IgD-negative memory B cell (primary cell): ENCODE data around the gene RASSF5. TPM values are rescaled to one million over a fixed set of nuclear protein-coding genes. Genes with fewer than 3 reads are reported as not detected.

ENCODE experiments used
- H3K27ac Mint-ChIP-seq, 3 donors: one replicate each; pipeline ENCODE4 v1.8.0; 2020 to 2022; ENCODE audit warnings: mild to moderate bottlenecking in 3 of 3, mixed read lengths in 3 of 3, moderate library complexity in 1 of 3
- H3K27me3 Mint-ChIP-seq: one replicate; pipeline ENCODE4 v1.8.0; 2021; ENCODE audit warnings: mixed read lengths
- H3K36me3 Mint-ChIP-seq: one replicate; pipeline ENCODE4 v1.8.0; 2020; ENCODE audit warnings: mild to moderate bottlenecking, mixed read lengths
- H3K4me1 Mint-ChIP-seq, 3 donors: one replicate each; pipeline ENCODE4 v1.8.0; 2020 to 2022; ENCODE audit warnings: mixed read lengths in 3 of 3, mild to moderate bottlenecking in 1 of 3
- H3K4me3 Mint-ChIP-seq, 4 donors: one replicate each; pipeline ENCODE4 v1.8.0; 2020 to 2022; ENCODE audit warnings: mild to moderate bottlenecking in 4 of 4, mixed read lengths in 4 of 4, moderate library complexity in 3 of 4
- H3K9me3 Mint-ChIP-seq, 3 donors: one replicate each; pipeline ENCODE4 v1.8.0; 2020 to 2021; ENCODE audit warnings: mixed read lengths in 3 of 3, mild to moderate bottlenecking in 1 of 3
- polyA plus RNA-seq: library from polyadenylated mRNA; unstranded; fragments of 300-500 nt; fragmentation: Illumina TruSeq; gene quantifications from one replicate; pipeline ENCODE4 v1.2.3, GENCODE V29; 2021

RASSF5 gene, protein sequence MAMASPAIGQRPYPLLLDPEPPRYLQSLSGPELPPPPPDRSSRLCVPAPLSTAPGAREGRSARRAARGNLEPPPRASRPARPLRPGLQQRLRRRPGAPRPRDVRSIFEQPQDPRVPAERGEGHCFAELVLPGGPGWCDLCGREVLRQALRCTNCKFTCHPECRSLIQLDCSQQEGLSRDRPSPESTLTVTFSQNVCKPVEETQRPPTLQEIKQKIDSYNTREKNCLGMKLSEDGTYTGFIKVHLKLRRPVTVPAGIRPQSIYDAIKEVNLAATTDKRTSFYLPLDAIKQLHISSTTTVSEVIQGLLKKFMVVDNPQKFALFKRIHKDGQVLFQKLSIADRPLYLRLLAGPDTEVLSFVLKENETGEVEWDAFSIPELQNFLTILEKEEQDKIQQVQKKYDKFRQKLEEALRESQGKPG
- 130 TPM for polyA plus RNA-seq

DNA sequence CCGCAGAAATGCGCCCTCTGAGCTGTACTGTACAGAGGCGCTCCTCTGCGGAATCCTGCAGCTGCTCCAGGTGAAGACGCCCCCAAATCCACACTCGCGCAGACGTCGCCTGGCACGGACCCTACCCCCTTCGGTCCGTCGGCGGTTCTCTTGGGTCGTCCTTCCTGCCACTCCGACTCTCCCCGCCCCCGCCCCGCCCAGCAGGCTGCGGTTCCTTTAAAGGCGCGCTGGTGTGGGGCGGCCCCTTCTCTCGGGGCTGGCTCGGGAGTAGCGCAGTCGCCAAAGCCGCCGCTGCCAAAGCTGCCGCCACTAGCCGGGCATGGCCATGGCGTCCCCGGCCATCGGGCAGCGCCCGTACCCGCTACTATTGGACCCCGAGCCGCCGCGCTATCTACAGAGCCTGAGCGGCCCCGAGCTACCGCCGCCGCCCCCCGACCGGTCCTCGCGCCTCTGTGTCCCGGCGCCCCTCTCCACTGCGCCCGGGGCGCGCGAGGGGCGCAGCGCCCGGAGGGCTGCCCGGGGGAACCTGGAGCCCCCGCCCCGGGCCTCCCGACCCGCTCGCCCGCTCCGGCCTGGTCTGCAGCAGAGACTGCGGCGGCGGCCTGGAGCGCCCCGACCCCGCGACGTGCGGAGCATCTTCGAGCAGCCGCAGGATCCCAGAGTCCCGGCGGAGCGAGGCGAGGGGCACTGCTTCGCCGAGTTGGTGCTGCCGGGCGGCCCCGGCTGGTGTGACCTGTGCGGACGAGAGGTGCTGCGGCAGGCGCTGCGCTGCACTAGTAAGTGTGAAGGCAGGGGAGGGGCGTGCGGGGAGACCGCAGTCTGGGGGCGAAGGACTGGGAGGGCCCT lies at the start of gene RASSF5:
TSS of gene RASSF5 (plus strand) at position 248 of the 846 bp plus-strand sequence. CDS start at position 320, 72 bp downstream.
- Mint-ChIP-seq H3K27ac (peak within 1 kb of the TSS in 2 of 3 donors; percentile 71 to 87), H3K27me3 (peaks cover 14% of the 10 kb centered on the region), H3K36me3 (no peaks in the 10 kb centered on the region), H3K4me3 (peak within 1 kb of the TSS; percentile 82 to 94 (median 91)), H3K4me1 (peaks cover 3 to 27% (median 13%) of the 10 kb centered on the region in 3 donors), H3K9me3 (no peaks in the 10 kb centered on the region)

DNA sequence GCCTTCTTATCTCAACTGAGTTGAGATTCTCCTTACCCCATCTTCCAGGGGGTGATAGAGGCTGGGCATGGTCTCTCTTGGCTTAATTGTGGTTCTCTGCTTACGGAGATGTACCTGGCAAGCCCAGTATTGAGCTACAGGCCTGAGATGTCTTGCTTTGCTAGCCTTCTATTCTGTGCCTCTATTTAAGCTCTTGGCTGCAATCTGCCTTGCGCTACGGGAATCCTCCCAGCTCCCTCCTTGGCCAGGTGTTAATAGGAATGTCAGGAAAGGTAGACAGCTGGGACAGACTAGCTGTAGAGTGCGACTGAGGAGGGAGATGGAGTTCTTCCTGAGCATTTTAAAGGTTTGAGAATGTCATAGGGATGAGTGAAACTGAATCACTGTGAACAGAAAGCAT lies 47.6 kb upstream of the RASSF5 start:
- H3K27me3 Mint-ChIP-seq = no peaks in the 10 kb centered on the region
- no peaks in the 10 kb centered on the region for H3K36me3 Mint-ChIP-seq
- H3K4me1 Mint-ChIP-seq = peaks cover 2 to 3% (median 2%) of the 10 kb centered on the region in 3 donors
- no peak overlapping the region for H3K27ac Mint-ChIP-seq
- H3K9me3 Mint-ChIP-seq = no peaks in the 10 kb centered on the region
- no peak overlapping the region for H3K4me3 Mint-ChIP-seq

DNA sequence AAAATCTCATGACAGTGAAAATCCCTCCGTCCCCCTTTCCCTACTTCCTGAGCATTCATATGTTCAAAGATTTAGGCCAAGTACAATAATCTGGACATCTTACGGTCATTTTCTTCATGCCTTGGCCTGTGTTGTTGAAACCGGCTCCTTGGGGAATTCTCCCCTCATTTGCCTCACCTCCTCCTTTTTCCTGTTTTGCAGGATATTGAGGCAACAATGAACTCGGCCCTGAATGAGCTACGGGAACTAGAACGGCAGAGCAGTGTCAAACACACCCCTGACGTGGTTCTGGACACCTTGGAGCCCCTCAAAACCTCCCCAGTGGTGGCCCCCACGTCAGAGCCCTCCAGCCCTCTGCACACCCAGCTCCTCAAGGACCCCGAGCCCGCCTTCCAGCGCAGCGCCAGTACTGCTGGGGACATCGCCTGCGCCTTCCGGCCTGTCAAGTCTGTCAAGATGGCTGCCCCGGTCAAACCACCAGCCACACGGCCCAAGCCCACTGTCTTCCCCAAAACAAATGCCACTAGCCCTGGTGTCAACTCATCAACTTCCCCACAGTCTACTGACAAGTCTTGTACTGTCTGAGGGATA lies 46.4 kb upstream of the RASSF5 start:
- H3K4me3 Mint-ChIP-seq = no peak overlapping the region
- H3K27ac Mint-ChIP-seq = peak overlapping the region in 1 of 3 donors; percentile 50
- no peaks in the 10 kb centered on the region for H3K9me3 Mint-ChIP-seq
- H3K27me3 Mint-ChIP-seq = no peaks in the 10 kb centered on the region
- peaks cover 5 to 6% (median 5%) of the 10 kb centered on the region in 3 donors for H3K4me1 Mint-ChIP-seq
- H3K36me3 Mint-ChIP-seq = no peaks in the 10 kb centered on the region

DNA sequence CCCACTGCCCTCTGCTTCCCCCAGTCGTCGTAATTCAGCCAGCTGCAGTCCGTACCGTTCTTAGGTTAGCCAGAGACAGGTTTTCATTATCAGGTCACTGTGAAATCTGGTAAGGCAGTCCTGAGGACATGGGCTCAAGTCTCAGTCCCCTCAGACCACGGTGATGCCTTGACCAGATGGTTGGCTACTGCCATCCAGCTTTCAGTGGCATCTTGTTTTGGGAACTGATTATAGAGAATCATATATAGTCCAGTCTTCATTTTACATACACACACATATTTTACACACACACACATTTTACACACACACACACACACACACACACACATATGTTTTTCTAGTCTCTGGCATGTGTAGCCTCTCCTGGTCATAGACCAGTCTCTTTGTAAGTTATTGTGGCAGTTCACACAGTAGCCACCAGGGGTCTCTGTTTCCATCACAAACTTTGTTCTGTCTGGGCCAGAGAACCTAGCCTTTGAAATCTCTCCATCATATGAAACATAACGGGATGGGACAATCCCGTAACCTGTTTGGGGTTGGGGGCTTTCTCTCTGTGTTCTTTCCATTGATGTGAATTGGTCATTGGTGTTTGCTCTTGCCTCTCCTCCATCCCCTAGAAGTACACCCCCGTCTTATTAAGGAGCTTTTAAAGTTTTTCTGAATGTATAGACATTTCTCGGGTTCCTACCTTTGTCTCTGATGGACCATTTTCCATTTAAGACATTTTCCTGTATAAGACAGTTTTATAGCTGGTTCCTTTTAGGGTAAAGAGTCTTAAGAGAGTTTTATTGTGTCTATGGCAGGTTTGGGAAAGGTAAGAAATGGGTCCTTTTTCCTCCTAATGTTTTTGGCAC lies 45.5 kb upstream of the RASSF5 start:
- H3K27ac Mint-ChIP-seq = peak overlapping the region in 1 of 3 donors; percentile 54
- no peak overlapping the region for H3K4me3 Mint-ChIP-seq
- no peaks in the 10 kb centered on the region for H3K27me3 Mint-ChIP-seq
- H3K36me3 Mint-ChIP-seq = no peaks in the 10 kb centered on the region
- H3K9me3 Mint-ChIP-seq = no peaks in the 10 kb centered on the region
- peaks cover 10 to 13% (median 12%) of the 10 kb centered on the region in 3 donors for H3K4me1 Mint-ChIP-seq

DNA sequence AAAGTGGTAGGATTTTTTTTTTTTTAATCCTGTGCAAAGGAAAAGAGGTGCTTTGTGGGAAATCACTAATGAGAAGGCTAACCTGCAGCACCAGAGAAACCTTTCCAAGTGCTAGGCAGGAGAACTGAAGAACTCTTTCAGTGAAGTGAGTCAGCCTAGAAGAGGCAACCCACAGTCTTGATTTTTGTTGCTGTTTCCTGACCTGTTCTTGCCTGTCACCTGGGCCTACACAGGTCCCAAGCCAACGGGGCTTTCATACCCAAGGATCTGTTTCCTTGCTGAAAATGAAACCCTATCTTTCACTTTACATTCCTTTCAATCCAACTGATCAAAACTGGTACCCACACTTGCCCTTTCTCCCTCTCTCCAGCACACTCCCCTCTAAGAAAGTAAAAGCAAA lies 44.2 kb upstream of the RASSF5 start:
- Mint-ChIP-seq H3K9me3 (no peaks in the 10 kb centered on the region), H3K27me3 (no peaks in the 10 kb centered on the region), H3K4me1 (peaks cover 19 to 26% (median 23%) of the 10 kb centered on the region in 3 donors), H3K36me3 (no peaks in the 10 kb centered on the region), H3K27ac (peak overlapping the region in 1 of 3 donors; percentile 44), H3K4me3 (no peak overlapping the region)

DNA sequence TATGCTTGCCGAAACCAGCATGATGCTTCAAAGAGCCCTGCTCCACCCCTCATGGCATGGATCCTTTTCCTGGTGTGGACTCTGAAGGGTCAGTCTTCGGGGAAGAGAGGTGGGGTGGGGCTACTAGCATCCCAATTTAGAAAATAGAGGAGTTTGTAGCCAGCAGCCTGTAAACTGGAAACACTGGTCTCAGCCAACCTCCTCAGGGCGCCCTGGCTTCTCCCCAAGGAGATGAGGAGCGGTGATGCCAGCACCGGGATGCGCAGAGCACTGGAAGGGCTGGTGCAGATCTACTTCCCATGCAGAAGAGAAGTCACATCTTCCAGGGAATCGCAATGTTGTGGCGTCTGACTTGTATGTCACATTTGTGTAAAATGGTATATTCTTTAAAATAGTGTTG lies 43.4 kb upstream of the RASSF5 start:
- Mint-ChIP-seq H3K4me3 (no peak overlapping the region), H3K36me3 (no peaks in the 10 kb centered on the region), H3K9me3 (no peaks in the 10 kb centered on the region), H3K27me3 (no peaks in the 10 kb centered on the region), H3K27ac (no peak overlapping the region), H3K4me1 (peaks cover 26 to 31% (median 31%) of the 10 kb centered on the region in 3 donors)

DNA sequence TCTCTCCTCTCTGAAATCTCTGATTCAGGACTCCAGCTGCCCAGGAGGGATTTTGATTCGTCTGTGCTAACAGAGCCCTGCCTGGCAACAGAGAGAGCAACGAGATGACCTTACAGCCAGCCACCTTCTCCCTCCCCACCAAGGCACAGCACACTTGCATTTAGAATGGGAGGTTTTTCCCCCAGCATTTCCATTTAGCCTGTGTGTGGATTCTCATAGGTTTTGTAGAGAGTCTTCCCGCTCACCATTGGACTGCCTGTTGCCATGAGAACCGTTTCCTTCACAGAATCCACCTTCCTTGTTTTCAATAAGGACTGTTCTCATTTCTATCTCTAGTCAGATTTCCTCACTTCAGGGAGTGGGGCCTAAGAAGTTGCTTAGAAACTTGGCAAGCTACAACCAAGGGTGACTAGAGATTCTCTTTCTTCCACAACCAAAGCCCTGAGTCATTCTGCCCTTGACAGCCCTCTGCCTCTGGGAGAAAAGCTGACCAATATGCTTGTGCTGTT lies 42.8 kb upstream of the RASSF5 start:
- Mint-ChIP-seq H3K9me3 (no peaks in the 10 kb centered on the region), H3K4me3 (no peak overlapping the region), H3K27me3 (no peaks in the 10 kb centered on the region), H3K27ac (peak overlapping the region in 1 of 3 donors; percentile 16), H3K36me3 (no peaks in the 10 kb centered on the region), H3K4me1 (peaks cover 32 to 36% (median 34%) of the 10 kb centered on the region in 3 donors)

DNA sequence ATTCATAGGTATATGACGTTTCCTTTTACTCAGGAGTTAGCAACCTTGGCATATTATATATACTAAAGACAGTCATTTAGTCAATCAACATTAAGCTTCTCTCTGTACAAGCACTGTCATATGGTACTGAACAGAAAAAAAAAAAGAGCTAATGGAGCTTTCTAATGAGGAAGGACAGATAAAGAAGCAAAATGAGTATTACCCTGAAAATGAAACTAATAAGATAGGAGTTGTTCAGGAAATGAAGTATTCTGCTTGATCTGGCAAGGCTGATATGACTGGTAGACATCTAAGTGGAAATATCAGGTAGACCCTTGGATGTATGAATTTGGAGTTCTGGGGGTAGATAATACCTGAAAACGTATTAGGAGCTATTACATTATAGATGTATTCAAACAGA lies 41.4 kb upstream of the RASSF5 start:
- Mint-ChIP-seq H3K36me3 (no peaks in the 10 kb centered on the region), H3K4me3 (peak overlapping the region; percentile 67 to 87 (median 80)), H3K4me1 (peaks cover 38 to 42% (median 41%) of the 10 kb centered on the region in 3 donors)

DNA sequence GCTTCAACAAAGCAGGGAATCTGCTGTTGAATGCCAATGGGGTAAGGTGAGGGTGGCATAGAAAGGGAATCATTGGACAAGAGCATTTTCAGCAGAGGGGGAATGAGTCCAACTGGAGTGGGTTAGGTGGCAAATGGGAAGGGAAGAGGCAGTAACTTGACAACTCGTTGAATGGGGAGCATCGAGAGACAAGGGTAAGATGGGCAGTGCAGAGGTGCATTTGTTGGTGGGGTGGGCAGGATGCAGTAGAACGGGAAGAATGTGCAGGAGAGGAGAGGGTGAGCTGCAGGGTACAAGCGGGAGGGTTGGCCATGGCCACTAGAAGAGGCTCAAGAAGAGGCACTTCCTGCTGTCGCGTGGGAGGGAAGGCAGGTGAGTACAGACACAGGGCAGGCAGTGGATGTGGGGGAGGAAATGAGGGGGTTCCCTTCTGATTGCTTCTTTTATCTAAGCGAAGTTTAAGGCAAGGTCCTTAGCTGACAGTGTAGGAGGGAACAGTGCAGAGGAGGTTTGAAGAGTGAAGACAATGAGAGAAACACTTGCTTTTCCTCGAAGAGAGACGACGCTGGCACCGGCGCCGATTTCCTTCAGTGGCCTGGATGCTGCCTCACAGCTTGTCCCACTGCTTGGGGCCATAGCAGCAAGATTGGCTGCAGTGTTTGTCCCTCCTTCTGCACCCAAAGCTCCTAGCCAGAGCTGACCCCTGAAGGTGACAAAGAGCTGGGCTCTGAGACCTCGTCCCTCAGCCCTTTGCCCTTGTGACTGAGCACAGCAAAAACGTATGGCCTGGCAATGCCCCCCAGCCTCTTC lies 40.3 kb upstream of the RASSF5 start:
- Mint-ChIP-seq H3K4me3 (peak overlapping the region; percentile 16 to 93 (median 88)), H3K27ac (peak overlapping the region; percentile 2 to 86 (median 45)), H3K36me3 (no peaks in the 10 kb centered on the region), H3K4me1 (peaks cover 43 to 52% (median 47%) of the 10 kb centered on the region in 3 donors), H3K9me3 (no peaks in the 10 kb centered on the region), H3K27me3 (no peaks in the 10 kb centered on the region)

More for the DNA sequence above, 41.4 kb upstream of the RASSF5 start:
- H3K27me3 Mint-ChIP-seq = no peaks in the 10 kb centered on the region
- peak overlapping the region; percentile 55 to 79 (median 60) for H3K27ac Mint-ChIP-seq
- no peaks in the 10 kb centered on the region for H3K9me3 Mint-ChIP-seq

DNA sequence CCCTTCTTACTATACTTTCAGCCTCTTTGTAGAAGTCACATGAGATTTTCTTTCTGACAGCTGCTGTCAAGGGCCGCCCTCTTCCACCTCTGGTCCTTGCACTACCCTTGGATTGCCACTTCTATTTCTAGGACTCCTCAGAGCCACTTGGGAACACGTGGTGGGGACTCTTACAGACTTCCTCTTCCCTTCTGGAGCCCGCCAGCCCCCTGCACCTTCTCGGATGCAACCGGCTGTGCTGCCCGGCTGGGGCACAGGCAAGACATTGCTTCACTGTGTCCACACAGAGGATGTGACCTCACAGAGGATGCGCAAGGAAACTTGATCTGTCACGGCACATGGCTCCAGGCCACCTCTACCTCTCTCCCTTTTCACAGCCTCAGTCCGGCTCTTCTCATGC lies 39.4 kb upstream of the RASSF5 start:
- H3K9me3 Mint-ChIP-seq = no peaks in the 10 kb centered on the region
- H3K4me3 Mint-ChIP-seq = peak overlapping the region; percentile 5 to 93 (median 85)
- peaks cover 50 to 59% (median 55%) of the 10 kb centered on the region in 3 donors for H3K4me1 Mint-ChIP-seq
- H3K27me3 Mint-ChIP-seq = no peaks in the 10 kb centered on the region
- peak overlapping the region in 2 of 3 donors; percentile 2 to 45 for H3K27ac Mint-ChIP-seq
- H3K36me3 Mint-ChIP-seq = no peaks in the 10 kb centered on the region

DNA sequence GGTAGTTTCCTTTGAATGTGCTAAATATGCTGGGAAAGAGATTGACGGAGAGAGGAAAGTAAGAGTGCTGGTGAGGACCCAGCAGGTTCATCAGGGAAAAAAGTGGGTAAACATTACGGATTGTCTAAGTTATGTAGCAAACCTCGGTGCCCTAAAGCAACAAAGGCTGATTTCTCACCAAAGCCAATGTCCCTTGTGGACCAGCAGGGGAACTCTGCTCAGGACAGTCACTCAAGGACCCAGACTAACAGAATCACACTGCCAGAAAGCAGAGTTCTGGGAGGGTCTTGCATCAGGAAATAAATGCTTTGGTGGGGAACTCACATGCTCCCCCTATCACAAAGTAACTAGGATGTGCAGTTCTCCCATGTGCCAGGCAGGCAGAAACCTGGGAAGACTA lies 38.8 kb upstream of the RASSF5 start:
- Mint-ChIP-seq H3K36me3 (no peaks in the 10 kb centered on the region), H3K27me3 (no peaks in the 10 kb centered on the region), H3K27ac (no peak overlapping the region), H3K4me3 (peak overlapping the region in 2 of 4 donors; percentile 88 to 93), H3K9me3 (no peaks in the 10 kb centered on the region), H3K4me1 (peaks cover 53 to 59% (median 59%) of the 10 kb centered on the region in 3 donors)

DNA sequence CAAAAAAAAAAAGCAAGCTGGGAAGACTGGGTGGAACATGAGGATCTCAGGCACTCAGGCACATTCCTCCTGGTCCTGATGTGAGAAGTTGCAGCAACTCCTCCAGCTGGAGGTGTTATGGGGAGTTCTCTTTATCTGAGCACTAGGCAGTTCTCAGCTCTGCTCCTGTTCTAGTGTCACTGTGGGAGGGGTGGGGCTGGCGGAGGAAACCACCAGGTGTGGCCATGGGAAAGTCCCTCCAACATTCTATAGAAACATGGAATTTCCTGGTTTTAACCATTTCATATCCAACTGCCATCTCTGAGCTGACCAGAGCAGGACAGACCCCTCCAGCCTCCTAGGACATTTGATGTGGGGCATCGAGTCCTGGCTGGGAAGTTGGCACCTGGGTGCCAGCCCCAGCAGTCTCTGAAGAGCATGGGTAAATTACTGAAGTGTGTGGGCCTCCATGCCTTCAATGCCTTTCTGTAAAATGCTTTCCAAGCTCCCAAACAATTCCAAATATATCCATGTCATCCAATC lies 37.9 kb upstream of the RASSF5 start:
- Mint-ChIP-seq H3K4me1 (peaks cover 53 to 59% (median 59%) of the 10 kb centered on the region in 3 donors), H3K9me3 (no peaks in the 10 kb centered on the region), H3K27me3 (no peaks in the 10 kb centered on the region), H3K4me3 (peak overlapping the region; percentile 88 to 98 (median 94)), H3K36me3 (no peaks in the 10 kb centered on the region), H3K27ac (peak overlapping the region in 2 of 3 donors; percentile 96)
